GM12878 (cell line): Measurements from ENCODE around the gene MAX. TPM values are rescaled to one million over a fixed set of nuclear protein-coding genes. Genes with fewer than 3 reads are reported as not detected.

Experiments
- ASH2L ChIP-seq: fragments of 300-600, 200-600 bp; sonication (generic); IDR thresholded peaks from 2 replicates; pipeline ENCODE4 v1.6.1; 2017; ENCODE audit warnings: low read depth, mild to moderate bottlenecking, borderline replicate concordance
- BACH1 ChIP-seq: fragments of 450-650 bp; IDR thresholded peaks from 2 replicates; pipeline ENCODE4 v1.6.1; 2017; ENCODE audit warnings: mild to moderate bottlenecking, borderline replicate concordance
- CEBPB ChIP-seq, 2 experiments: fragments of 150-350 bp in 1 of 2; IDR thresholded peaks; 2 replicates each; pipeline ENCODE4 v1.6.1; 2012 to 2014; ENCODE audit warnings: low read depth in 2 of 2, low read length in 2 of 2, borderline replicate concordance in 1 of 2, inconsistent platforms in 1 of 2
- CHD2 ChIP-seq: IDR thresholded peaks from 2 replicates; pipeline ENCODE4 v1.6.1; 2011; ENCODE audit warnings: low read depth, low read length, improper control_type of control experiment, borderline replicate concordance
- CREM ChIP-seq: IDR thresholded peaks from 2 replicates; pipeline ENCODE4 v1.6.1; 2014; ENCODE audit warnings: antibody characterized with exemption, low read depth
- CTCF ChIP-seq, 3 experiments: IDR thresholded peaks in 2 of 3; conservative IDR thresholded peaks in 1 of 3; 2 replicates each; pipeline ENCODE4 v1.5.1; 2011; ENCODE audit warnings: low read depth in 3 of 3, low read length in 3 of 3, mild to moderate bottlenecking in 3 of 3, control low read depth in 2 of 3, moderate library complexity in 2 of 3, inconsistent platforms in 1 of 3, mixed read lengths in 1 of 3; ENCODE audit not compliant: control insufficient read depth in 2 of 3, insufficient read depth in 1 of 3; ENCODE audit errors: extremely low read depth in 1 of 3
- GABPA ChIP-seq: IDR thresholded peaks from 2 replicates; pipeline ENCODE4 v1.6.1; 2014; ENCODE audit warnings: antibody characterized with exemption, low read depth, mild to moderate bottlenecking, inconsistent platforms
- KAT2A ChIP-seq: conservative IDR thresholded peaks from 2 replicates; pipeline ENCODE4 v1.6.1; 2011; ENCODE audit warnings: low read depth, low read length; ENCODE audit not compliant: control insufficient read depth
- MEF2A ChIP-seq: IDR thresholded peaks from 2 replicates; pipeline ENCODE4 v1.6.1; 2011; ENCODE audit warnings: low read depth, mild to moderate bottlenecking, low read length, moderate library complexity; ENCODE audit not compliant: insufficient read depth
- SIN3A ChIP-seq: IDR thresholded peaks from 2 replicates; pipeline ENCODE4 v1.6.1; 2012; ENCODE audit warnings: low read depth, low read length, improper control_type of control experiment
- SRF ChIP-seq, 2 experiments: IDR thresholded peaks; 2 replicates each; pipeline ENCODE4 v1.6.1; 2011; ENCODE audit warnings: low read depth in 2 of 2, low read length in 2 of 2, mild to moderate bottlenecking in 1 of 2, moderate library complexity in 1 of 2
- TCF12 ChIP-seq: IDR thresholded peaks from 2 replicates; pipeline ENCODE4 v1.6.1; 2011; ENCODE audit warnings: low read depth, mild to moderate bottlenecking, low read length
- ZNF207 ChIP-seq: fragments of 450-650 bp; IDR thresholded peaks from 2 replicates; pipeline ENCODE4 v1.6.1; 2014; ENCODE audit warnings: antibody characterized with exemption, mild to moderate bottlenecking, borderline replicate concordance
- polyA plus RNA-seq, 11 experiments: library from polyadenylated mRNA; depleted of rRNA in 4 of 11; unstranded in 6 of 11; stranded (reverse) in 5 of 11; fragments of >200 nt; fragmentation: Nextera tagmentation in 4 of 11; fragmentation: Illumina TruSeq in 1 of 11; extraction: Ambion mirVana in 4 of 11; extraction: Trizol in 1 of 11; gene quantifications; 1 replicate in 1 of 11; 2 replicates in 10 of 11; pipeline versions ENCODE4 v1.2.1 to v1.2.3, GENCODE V29; 2011 to 2016; ENCODE audit warnings: inconsistent platforms in 2 of 11, missing spikeins in 2 of 11, low read depth in 1 of 11
- total RNA-seq, 4 experiments: library from RNA; depleted of rRNA in 3 of 4; stranded (reverse); fragments of >200 nt in 3 of 4; fragmentation: Illumina TruSeq in 1 of 4; extraction: Trizol in 1 of 4; gene quantifications; 2 replicates each; pipeline versions ENCODE4 v1.2.1 to v1.2.3, GENCODE V29; 2013 to 2021

MAX gene
- total and polyA plus RNA-seq, 10 of the 15 experiments (the other 5 are each of a cell fraction or from before 2014, with no cell fraction given), result 21.5 to 122 (median 67.5) TPM

- peak; percentile 85; the same call in 1 of the 2 replicates for TF ChIP-seq SIN3A
- no peak for TF ChIP-seq GABPA
- TF ChIP-seq CEBPB (IDR thresholded peaks at IDR 0.05; ENCODE audit: borderline replicate concordance in 1 of 2, low read depth in 2 of 2, low read length in 2 of 2), result no peak
- TF ChIP-seq SRF (IDR thresholded peaks at IDR 0.05; ENCODE audit: low read depth in 2 of 2, low read length in 2 of 2), result 0 out of 4 replicates have a peak, but pooled peaks of 1 of the 2 experiments have one; percentile 42
- no peak for TF ChIP-seq MEF2A
- peak; percentile 51; the same call in 1 of the 2 replicates for TF ChIP-seq TCF12
- TF ChIP-seq KAT2A, result no peak
- no peak for TF ChIP-seq BACH1
- peak; percentile 95 for TF ChIP-seq CREM
- no peak for TF ChIP-seq CTCF (IDR thresholded peaks at IDR 0.05 in 2 of 3, conservative IDR thresholded peaks at IDR 0.05 in 1 of 3; ENCODE audit: control insufficient read depth in 2 of 3, extremely low read depth in 1 of 3, insufficient read depth in 1 of 3, low read depth in 3 of 3, low read length in 3 of 3)
- TF ChIP-seq CHD2, result peak; percentile 65; the same call in 1 of the 2 replicates
- TF ChIP-seq ASH2L, result 0 out of 2 replicates have a peak, but pooled peaks have one; percentile 22
- no peak for TF ChIP-seq ZNF207
Observed at GRCh38 chr14:65102441-65103149, at the start of gene MAX (continued).
